GM10266 (cell line): ENCODE measurements around the gene PLTP.

ENCODE experiments used
- DNase-seq: peaks from one replicate; pipeline ENCODE4 v3.0.0; 2012; ENCODE audit errors: extremely low spot score
- CTCF ChIP-seq: IDR thresholded peaks from 2 replicates; pipeline ENCODE4 v1.5.1; 2012; ENCODE audit warnings: mild to moderate bottlenecking, low read depth; ENCODE audit not compliant: control insufficient read depth, insufficient read depth; ENCODE audit errors: missing control alignments

The PLTP gene

GRCh38 chr20:45947110-45947866, 35.3 kb upstream of the PLTP start:
- no peak for DNase-seq
- no peak for TF ChIP-seq CTCF

GRCh38 chr20:45946149-45946970, 34.4 kb upstream of the PLTP start:
- peak; percentile 38 for DNase-seq
- no peak for TF ChIP-seq CTCF

GRCh38 chr20:45945678-45946148, 33.8 kb upstream of the PLTP start:
- DNase-seq: no peak
- TF ChIP-seq CTCF: no peak

- no peak for DNase-seq
- no peak for TF ChIP-seq CTCF
Observed at GRCh38 chr20:45944965-45945677, 33.2 kb upstream of the PLTP start.

GRCh38 chr20:45944151-45944964, 32.4 kb upstream of the PLTP start:
- DNase-seq: no peak
- no peak for TF ChIP-seq CTCF

GRCh38 chr20:45943613-45944012, 31.7 kb upstream of the PLTP start:
- TF ChIP-seq CTCF: no peak
- DNase-seq: no peak
